CD8-positive, alpha-beta memory T cell (primary cell): ENCODE measurements around the gene ZIM2. TPM values are rescaled to one million over a fixed set of nuclear protein-coding genes. Genes with fewer than 3 reads are reported as not detected.

Experiments used
- CTCF ChIA-PET: fragments of 350-600 bp; sonication (Branson Sonifier 250); formaldehyde crosslinking; loops from one replicate; lab custom pipeline; 2021; ENCODE audit warnings: antibody characterized with exemption; lab: Charles Lee
- POLR2A ChIA-PET: fragments of 350-600 bp; sonication (Branson Sonifier 250); formaldehyde crosslinking; loops from one replicate; lab custom pipeline; 2021; ENCODE audit warnings: antibody characterized with exemption; lab: Charles Lee
- DNase-seq, 5 donors: peaks; one replicate each; pipeline versions ENCODE4 v3.0.0 to v3.0.0-alpha.2; 2020 to 2022; ENCODE audit warnings: mixed read lengths in 1 of 5
- H3K27ac ChIP-seq: one replicate; pipeline ENCODE4 v1.7.0; 2013; ENCODE audit warnings: low read depth, mild to moderate bottlenecking, low read length, moderate library complexity
- H3K27me3 ChIP-seq: 2 replicates; pipeline ENCODE4 v1.7.0; 2013; ENCODE audit warnings: low read length, mild to moderate bottlenecking; ENCODE audit not compliant: insufficient read depth, poor library complexity, severe bottlenecking
- H3K36me3 ChIP-seq: 2 replicates; pipeline ENCODE4 v1.7.0; 2013; ENCODE audit warnings: mild to moderate bottlenecking, low read length, moderate library complexity; ENCODE audit not compliant: insufficient read depth
- H3K4me1 ChIP-seq: 2 replicates; pipeline ENCODE4 v1.7.0; 2013; ENCODE audit warnings: mild to moderate bottlenecking, low read length, moderate library complexity; ENCODE audit not compliant: insufficient read depth
- H3K4me3 ChIP-seq: 2 replicates; pipeline ENCODE4 v1.7.0; 2013; ENCODE audit warnings: mild to moderate bottlenecking, low read length
- H3K9me3 ChIP-seq: 2 replicates; pipeline ENCODE4 v1.7.0; 2013; ENCODE audit warnings: mild to moderate bottlenecking, low read length
- H3K27ac Mint-ChIP-seq, 8 donors: one replicate each; pipeline ENCODE4 v1.8.0; 2020 to 2021; ENCODE audit warnings: mixed read lengths in 8 of 8, mild to moderate bottlenecking in 6 of 8, inconsistent platforms in 3 of 8, moderate library complexity in 3 of 8
- H3K27me3 Mint-ChIP-seq, 2 donors: one replicate each; pipeline ENCODE4 v1.8.0; 2020 to 2021; ENCODE audit warnings: mixed read lengths in 2 of 2, mild to moderate bottlenecking in 1 of 2, moderate library complexity in 1 of 2
- H3K36me3 Mint-ChIP-seq, 3 donors: one replicate each; pipeline ENCODE4 v1.8.0; 2020 to 2021; ENCODE audit warnings: mixed read lengths in 3 of 3, inconsistent platforms in 1 of 3, mild to moderate bottlenecking in 1 of 3
- H3K4me1 Mint-ChIP-seq, 3 donors: one replicate each; pipeline ENCODE4 v1.8.0; 2020 to 2021; ENCODE audit warnings: mixed read lengths in 3 of 3, inconsistent platforms in 1 of 3, mild to moderate bottlenecking in 1 of 3
- H3K4me3 Mint-ChIP-seq, 7 donors: one replicate each; pipeline ENCODE4 v1.8.0; 2020 to 2021; ENCODE audit warnings: mixed read lengths in 7 of 7, mild to moderate bottlenecking in 6 of 7, moderate library complexity in 4 of 7, inconsistent platforms in 2 of 7
- H3K9me3 Mint-ChIP-seq, 5 donors: one replicate each; pipeline ENCODE4 v1.8.0; 2020 to 2022; ENCODE audit warnings: mixed read lengths in 5 of 5, mild to moderate bottlenecking in 3 of 5, moderate library complexity in 2 of 5, inconsistent platforms in 1 of 5
- polyA plus RNA-seq: library from polyadenylated mRNA; unstranded; fragments of 300-500 nt; fragmentation: Illumina TruSeq; gene quantifications from one replicate; pipeline ENCODE4 v1.2.3, GENCODE V29; 2021
- total RNA-seq, 2 experiments: library from RNA; stranded (reverse); gene quantifications; one replicate each; pipeline ENCODE4 v1.2.3, GENCODE V29; 2021

The ZIM2 gene
- total and polyA plus RNA-seq, 3 experiments from 2014 or later: not detected

DNA sequence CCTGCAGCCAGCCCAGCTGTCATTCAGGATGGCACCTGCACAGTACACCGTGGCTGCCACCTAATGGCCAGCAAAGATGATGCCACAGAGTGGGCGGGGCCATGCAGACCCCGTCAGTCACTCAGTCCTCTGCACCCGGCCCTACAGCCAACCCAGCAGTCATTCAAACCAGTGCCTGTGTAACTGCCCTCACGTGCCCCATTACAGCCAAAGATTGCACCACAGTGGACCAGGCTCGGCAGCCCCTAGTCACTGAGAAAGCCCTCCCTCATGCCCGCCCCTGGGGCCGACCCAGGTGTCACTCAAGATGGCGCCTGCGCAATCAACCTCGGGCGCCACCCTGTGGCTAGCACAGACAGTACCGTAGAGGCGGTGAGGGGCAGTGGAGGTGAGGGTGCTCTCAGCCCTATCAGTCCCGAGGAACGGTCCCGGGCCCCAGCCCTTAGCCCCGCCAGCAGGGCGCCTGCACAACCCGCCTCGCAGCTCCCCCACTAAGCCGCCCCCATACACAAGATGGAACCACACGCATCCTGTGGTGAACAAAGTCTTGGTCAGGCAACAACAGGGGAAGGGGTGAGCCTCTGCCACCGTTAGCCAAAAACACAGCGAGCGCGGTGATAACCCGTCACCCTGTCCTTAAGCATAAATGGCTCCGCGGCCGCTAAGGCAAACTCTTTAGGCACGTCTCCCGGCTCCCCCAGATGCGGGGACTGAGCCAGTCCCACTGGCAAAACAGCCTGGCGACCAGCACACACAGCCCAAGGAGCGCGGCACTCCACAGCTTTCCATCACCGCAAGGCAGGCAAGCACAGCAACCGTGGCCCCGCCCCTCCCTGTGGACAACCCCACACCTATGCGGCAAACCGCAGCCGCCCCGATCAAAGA lies 2.3 kb downstream of the ZIM2 start:
- H3K36me3 Mint-ChIP-seq: peaks cover 0 to 6% (median 0%) of the 10 kb centered on the region in 3 donors
- ChIA-PET POLR2A (no interaction called here), CTCF (no interaction called here)
- Histone ChIP-seq H3K4me3 (no peak overlapping the region), H3K9me3 (no peaks in the 10 kb centered on the region), H3K36me3 (no peaks in the 10 kb centered on the region), H3K4me1 (no peaks in the 10 kb centered on the region), H3K27ac (no peak overlapping the region), H3K27me3 (no peaks in the 10 kb centered on the region)
- H3K27me3 Mint-ChIP-seq: peaks cover 17 to 30% of the 10 kb centered on the region in 2 donors
- H3K27ac Mint-ChIP-seq: no peak overlapping the region
- H3K4me1 Mint-ChIP-seq: no peaks in the 10 kb centered on the region
- DNase-seq: no peak
- peak overlapping the region in 2 of 7 donors; percentile 13 to 41 for H3K4me3 Mint-ChIP-seq
- H3K9me3 Mint-ChIP-seq: peaks cover 20 to 58% (median 44%) of the 10 kb centered on the region in 5 donors

DNA sequence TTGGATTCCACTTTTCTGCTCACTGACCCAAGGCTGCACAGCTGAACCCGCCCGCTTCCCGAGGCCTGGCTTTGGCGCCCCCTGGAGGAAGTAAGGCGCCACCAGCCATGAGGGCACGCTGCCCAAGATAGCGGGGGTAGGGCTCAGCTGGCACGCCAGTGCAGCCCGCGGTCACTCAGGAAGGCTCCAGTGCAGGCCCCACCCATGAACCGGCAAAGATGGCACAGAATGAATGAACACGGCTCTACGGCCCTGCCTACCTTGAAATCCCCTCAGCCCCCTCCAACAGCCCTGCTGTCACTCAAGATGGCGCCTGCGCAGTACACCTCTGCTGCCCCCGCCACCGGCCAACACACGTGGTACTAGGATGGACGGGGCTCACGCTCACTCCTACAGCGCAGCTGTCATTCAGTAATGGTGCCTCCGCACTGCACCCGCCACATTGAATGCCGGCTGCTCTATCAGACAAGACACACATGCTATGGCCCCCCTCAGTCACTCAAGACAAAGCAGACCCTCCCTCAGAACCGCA lies 3.0 kb downstream of the ZIM2 start:
- peaks cover 20 to 58% (median 44%) of the 10 kb centered on the region in 5 donors for H3K9me3 Mint-ChIP-seq
- Histone ChIP-seq H3K36me3 (no peaks in the 10 kb centered on the region), H3K27me3 (no peaks in the 10 kb centered on the region), H3K27ac (no peak overlapping the region), H3K9me3 (no peaks in the 10 kb centered on the region), H3K4me3 (no peak overlapping the region), H3K4me1 (no peaks in the 10 kb centered on the region)
- no peak for DNase-seq
- CTCF ChIA-PET: no interaction called here
- peaks cover 0 to 6% (median 0%) of the 10 kb centered on the region in 3 donors for H3K36me3 Mint-ChIP-seq
- POLR2A ChIA-PET: no interaction called here
- peaks cover 17 to 30% of the 10 kb centered on the region in 2 donors for H3K27me3 Mint-ChIP-seq
- H3K27ac Mint-ChIP-seq: no peak overlapping the region
- H3K4me1 Mint-ChIP-seq: no peaks in the 10 kb centered on the region
- H3K4me3 Mint-ChIP-seq: peak overlapping the region in 2 of 7 donors; percentile 13 to 41

DNA sequence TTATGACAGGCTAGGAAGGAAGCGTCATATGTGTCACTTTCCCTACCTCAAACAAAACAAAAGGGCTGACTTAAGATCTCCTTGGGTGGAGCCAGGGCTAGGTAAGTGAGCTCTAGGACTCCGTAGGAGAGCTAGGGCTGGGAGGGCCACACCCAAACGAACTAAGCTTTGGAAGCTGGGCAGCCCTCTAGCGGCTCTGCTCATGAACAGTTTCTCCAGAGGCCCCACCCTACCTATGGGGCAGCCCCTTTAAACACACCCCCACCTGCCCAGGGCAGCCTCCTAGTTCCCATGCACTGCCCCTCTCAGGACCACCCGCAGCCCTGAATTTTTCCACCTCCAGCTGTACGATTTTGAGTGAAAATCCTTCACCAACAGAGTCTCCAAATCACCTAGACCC lies 3.5 kb downstream of the ZIM2 start:
- peaks cover 20 to 61% (median 44%) of the 10 kb centered on the region in 5 donors for H3K9me3 Mint-ChIP-seq
- no peaks in the 10 kb centered on the region for H3K36me3 ChIP-seq
- no peaks in the 10 kb centered on the region for H3K4me1 Mint-ChIP-seq
- H3K27ac ChIP-seq: no peak overlapping the region
- H3K27me3 Mint-ChIP-seq: peaks cover 17 to 30% of the 10 kb centered on the region in 2 donors
- ChIA-PET POLR2A (no interaction called here), CTCF (no interaction called here)
- no peak overlapping the region for H3K4me3 ChIP-seq
- H3K27ac Mint-ChIP-seq: no peak overlapping the region
- H3K4me1 ChIP-seq: no peaks in the 10 kb centered on the region
- no peak overlapping the region for H3K4me3 Mint-ChIP-seq
- peaks cover 0 to 6% (median 0%) of the 10 kb centered on the region in 3 donors for H3K36me3 Mint-ChIP-seq
- no peaks in the 10 kb centered on the region for H3K9me3 ChIP-seq
- no peaks in the 10 kb centered on the region for H3K27me3 ChIP-seq
- DNase-seq: no peak

DNA sequence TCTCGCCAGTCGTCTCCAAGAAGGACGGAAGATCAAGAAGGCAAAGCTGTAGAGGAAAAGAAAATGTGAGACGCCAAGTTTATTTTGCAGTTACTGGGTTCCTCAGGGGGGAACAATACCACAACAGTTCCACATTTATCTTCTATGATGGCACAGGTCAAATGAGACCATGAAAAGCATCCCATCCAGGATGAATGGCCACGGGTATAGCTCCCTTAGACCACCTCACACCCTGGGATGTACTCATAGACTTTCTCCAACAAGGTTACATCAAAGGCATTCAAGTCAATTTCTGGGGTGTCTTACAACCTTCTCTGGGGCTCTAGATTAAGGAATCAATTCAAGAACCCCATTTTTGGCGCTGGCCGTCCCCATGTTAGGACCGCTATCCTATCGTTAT lies 4.5 kb downstream of the ZIM2 start:
- Histone ChIP-seq H3K36me3 (no peaks in the 10 kb centered on the region), H3K4me3 (no peak overlapping the region), H3K27me3 (no peaks in the 10 kb centered on the region), H3K27ac (no peak overlapping the region), H3K9me3 (no peaks in the 10 kb centered on the region), H3K4me1 (no peaks in the 10 kb centered on the region)
- Mint-ChIP-seq H3K36me3 (peaks cover 0 to 6% (median 0%) of the 10 kb centered on the region in 3 donors), H3K9me3 (peaks cover 16 to 54% (median 38%) of the 10 kb centered on the region in 5 donors), H3K4me3 (no peak overlapping the region), H3K4me1 (no peaks in the 10 kb centered on the region), H3K27ac (peak overlapping the region in 1 of 8 donors; percentile 8), H3K27me3 (peaks cover 15 to 30% of the 10 kb centered on the region in 2 donors)
- POLR2A ChIA-PET: no interaction called here
- CTCF ChIA-PET: no interaction called here
- no peak for DNase-seq

DNA sequence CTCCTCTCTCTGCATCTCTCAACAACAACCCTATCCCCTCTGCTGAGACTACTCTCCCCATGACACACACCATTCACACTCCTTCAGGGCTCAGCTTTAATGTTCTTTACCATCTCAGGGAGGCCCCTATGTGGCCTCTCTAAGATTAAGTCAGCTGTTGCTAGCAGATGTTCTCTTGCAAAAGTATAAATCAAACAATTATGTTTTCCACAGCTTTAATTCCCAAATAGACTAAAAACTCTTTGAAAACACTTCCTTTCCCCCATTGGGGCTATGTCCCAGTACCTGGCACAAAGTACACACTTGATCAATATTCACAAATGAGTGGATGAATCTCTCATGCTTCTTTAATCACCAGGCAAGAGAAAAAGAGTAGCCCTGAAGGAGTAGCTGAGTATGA lies 5.1 kb downstream of the ZIM2 start:
- DNase-seq: no peak
- no peaks in the 10 kb centered on the region for H3K9me3 ChIP-seq
- CTCF ChIA-PET: no interaction called here
- H3K4me3 ChIP-seq: no peak overlapping the region
- Mint-ChIP-seq H3K27me3 (peaks cover 12 to 27% of the 10 kb centered on the region in 2 donors), H3K9me3 (peaks cover 14 to 49% (median 35%) of the 10 kb centered on the region in 5 donors), H3K4me3 (no peak overlapping the region), H3K27ac (no peak overlapping the region), H3K36me3 (peaks cover 0 to 6% (median 0%) of the 10 kb centered on the region in 3 donors), H3K4me1 (no peaks in the 10 kb centered on the region)
- H3K27me3 ChIP-seq: no peaks in the 10 kb centered on the region
- POLR2A ChIA-PET: no interaction called here
- H3K27ac ChIP-seq: no peak overlapping the region
- no peaks in the 10 kb centered on the region for H3K4me1 ChIP-seq
- no peaks in the 10 kb centered on the region for H3K36me3 ChIP-seq

DNA sequence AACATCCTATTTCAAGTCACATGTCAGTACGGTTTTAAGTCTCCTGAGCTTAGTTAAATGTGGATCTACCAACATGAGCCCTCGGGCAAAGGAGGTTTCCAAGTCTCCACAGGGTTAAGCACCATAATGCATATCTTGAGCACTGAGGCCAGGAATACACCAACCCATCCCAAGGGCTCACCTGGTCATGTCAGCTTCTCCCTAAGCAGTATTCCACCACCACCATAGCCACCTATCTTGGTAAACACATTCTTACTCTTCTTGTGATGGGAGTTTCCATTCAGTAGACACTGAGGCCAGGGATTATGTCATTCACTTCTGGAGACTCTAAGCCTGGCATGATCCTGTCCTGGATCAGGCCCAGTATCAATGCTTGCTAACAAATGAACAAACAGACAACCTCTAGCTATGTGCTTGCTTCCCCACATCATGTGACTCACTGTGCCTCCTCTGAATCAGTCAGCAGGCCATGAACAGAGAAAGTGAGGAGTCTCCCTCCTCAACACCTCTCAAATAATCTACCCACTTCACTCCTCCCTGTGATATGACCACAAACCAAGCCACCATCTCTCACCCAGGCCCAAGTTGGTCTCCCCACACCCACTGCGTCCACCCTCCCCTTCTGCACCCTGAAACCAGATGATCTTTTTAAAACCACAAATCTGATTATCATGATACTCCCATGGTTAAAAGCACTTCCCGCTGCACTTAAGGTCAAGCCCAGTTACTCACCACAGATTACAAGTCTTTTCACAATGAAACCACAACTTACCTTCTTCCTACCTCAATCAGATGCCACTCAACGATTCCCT lies 5.8 kb downstream of the ZIM2 start:
- H3K27ac ChIP-seq: no peak overlapping the region
- H3K4me3 ChIP-seq: no peak overlapping the region
- H3K9me3 ChIP-seq: no peaks in the 10 kb centered on the region
- no peaks in the 10 kb centered on the region for H3K27me3 ChIP-seq
- H3K4me1 ChIP-seq: no peaks in the 10 kb centered on the region
- CTCF ChIA-PET: no interaction called here
- H3K4me3 Mint-ChIP-seq: no peak overlapping the region
- no peak overlapping the region for H3K27ac Mint-ChIP-seq
- H3K36me3 Mint-ChIP-seq: peaks cover 0 to 6% (median 0%) of the 10 kb centered on the region in 3 donors
- H3K27me3 Mint-ChIP-seq: peaks cover 12 to 27% of the 10 kb centered on the region in 2 donors
- H3K36me3 ChIP-seq: no peaks in the 10 kb centered on the region
- POLR2A ChIA-PET: no interaction called here
- no peaks in the 10 kb centered on the region for H3K4me1 Mint-ChIP-seq
- peaks cover 17 to 51% (median 35%) of the 10 kb centered on the region in 5 donors for H3K9me3 Mint-ChIP-seq
- no peak for DNase-seq

DNA sequence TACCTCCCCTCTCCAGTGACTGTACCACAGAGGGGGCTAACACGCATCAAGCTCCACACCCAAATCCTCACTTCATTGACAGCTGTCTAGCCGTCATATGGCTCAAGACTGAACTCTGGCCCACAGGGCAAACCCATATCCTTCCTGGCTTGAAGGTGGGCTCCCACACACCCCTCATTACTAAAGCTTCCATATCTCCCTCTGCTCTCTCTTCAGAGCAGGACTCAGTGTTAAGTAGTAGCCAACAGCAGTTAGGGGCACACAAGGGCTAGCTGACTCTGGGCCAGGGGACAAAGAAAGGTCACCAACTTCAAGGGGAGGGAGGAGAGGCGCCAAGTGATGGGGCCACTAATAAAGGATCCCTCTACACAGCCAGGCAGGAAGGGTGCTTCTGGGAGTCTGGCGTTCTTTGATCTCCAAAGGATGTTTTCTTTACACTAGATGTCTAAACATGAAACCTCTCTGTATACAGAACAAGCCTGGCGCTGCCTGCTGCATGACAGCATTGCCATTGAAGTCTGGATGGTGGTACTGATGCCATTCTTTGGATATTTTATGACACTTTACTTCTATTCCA lies 8.1 kb downstream of the ZIM2 start:
- H3K4me3 Mint-ChIP-seq: no peak overlapping the region
- POLR2A ChIA-PET: no interaction called here
- Histone ChIP-seq H3K27ac (no peak overlapping the region), H3K4me3 (no peak overlapping the region), H3K4me1 (no peaks in the 10 kb centered on the region), H3K36me3 (no peaks in the 10 kb centered on the region), H3K9me3 (no peaks in the 10 kb centered on the region), H3K27me3 (no peaks in the 10 kb centered on the region)
- CTCF ChIA-PET: no interaction called here
- no peaks in the 10 kb centered on the region for H3K4me1 Mint-ChIP-seq
- H3K27me3 Mint-ChIP-seq: peaks cover 8 to 11% of the 10 kb centered on the region in 2 donors
- no peak overlapping the region for H3K27ac Mint-ChIP-seq
- no peak for DNase-seq
- peaks cover 0 to 4% (median 0%) of the 10 kb centered on the region in 3 donors for H3K36me3 Mint-ChIP-seq
- H3K9me3 Mint-ChIP-seq: peaks cover 15 to 36% (median 27%) of the 10 kb centered on the region in 5 donors
